NCI-H2227 (cell line): ENCODE measurements around the gene DCAF12L2.
"Not testable (repeated sequence)": the region's sequence is repeated elsewhere in the genome, so short reads cannot be mapped to it uniquely, and the experiment has no call there.

Source experiments
- DNase-seq: peaks from one replicate; lab custom pipeline; 2025; ENCODE audit not compliant: unreplicated experiment; lab: John Stamatoyannopoulos, UW

DCAF12L2 gene

GRCh38 chrX:126165721-126166461 lies at the start of gene DCAF12L2:
Gene DCAF12L2, minus strand, starts transcription at chrX:126166289. Its CDS starts 365 bp downstream, at chrX:126165924.
- peak; percentile 49 for DNase-seq

- DNase-seq: not testable (repeated sequence)
These were observed 24.8 kb upstream of the DCAF12L2 start for GRCh38 chrX:126190888-126191287.

- no peak for DNase-seq
These were observed 11.2 kb upstream of the DCAF12L2 start for GRCh38 chrX:126177133-126177840.

- DNase-seq: no peak
These were observed 4.6 kb upstream of the DCAF12L2 start for GRCh38 chrX:126170720-126171119.

DNA sequence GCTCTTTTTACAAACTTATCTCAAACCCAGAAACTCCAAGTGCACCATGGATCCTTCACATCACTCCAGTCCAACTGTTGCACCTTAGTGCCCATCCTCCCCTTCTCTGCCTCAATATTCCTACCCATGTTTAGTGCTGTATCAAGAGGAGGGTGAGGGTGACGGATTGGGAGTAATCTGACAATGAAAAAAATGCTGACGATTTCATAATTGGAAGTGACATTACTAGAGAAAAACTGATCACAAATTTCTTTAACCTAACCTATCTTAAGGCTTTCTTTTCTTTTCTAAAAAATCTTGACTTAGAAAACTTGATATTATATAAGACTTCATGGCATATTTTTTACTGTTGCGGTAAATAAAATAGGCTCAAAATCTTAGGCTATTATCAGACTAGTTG lies 1.5 kb upstream of the DCAF12L2 start:
- no peak for DNase-seq

DNA sequence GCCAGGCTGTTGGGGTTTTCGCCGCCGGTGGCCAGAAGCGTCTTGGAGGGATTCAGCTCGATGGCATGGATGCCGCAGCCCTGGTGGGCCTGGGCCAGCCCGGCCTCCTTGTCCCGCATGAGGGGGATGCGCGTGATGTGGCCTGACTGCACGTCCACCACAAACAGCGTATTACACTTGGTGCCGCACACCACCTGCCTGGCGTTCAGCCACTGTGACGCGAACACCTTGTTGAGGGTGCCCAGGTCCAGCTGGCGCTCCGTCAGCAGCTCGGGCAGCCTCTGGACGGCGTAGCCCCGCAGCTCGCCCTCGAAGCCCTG lies 728 bp downstream of the DCAF12L2 start:
- DNase-seq: peak; percentile 10

- DNase-seq: no peak
These were observed 1.2 kb downstream of the DCAF12L2 start for GRCh38 chrX:126164689-126165400.

- DNase-seq: no peak
These were observed 1.9 kb downstream of the DCAF12L2 start for GRCh38 chrX:126164226-126164625.

DNA sequence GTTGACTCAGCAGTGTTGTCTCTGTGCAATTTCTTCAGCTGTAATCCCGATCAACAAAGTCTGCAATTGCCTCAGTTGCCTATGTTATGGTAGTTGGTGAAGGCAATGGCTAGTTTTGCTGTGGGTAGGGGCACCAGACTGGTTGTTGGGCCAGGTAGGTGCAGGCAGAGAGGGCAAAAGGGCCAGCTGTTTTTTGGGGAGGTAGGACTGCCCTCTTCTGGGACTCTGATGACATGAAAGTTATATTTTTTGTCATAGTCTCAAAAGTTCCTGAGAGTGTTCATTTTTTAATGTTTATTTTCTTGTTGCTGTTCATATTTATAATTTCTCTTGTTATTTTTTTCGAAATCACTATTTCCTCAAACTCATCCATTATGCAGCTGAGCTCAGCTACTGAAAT lies 25.1 kb downstream of the DCAF12L2 start:
- DNase-seq: no peak

DNA sequence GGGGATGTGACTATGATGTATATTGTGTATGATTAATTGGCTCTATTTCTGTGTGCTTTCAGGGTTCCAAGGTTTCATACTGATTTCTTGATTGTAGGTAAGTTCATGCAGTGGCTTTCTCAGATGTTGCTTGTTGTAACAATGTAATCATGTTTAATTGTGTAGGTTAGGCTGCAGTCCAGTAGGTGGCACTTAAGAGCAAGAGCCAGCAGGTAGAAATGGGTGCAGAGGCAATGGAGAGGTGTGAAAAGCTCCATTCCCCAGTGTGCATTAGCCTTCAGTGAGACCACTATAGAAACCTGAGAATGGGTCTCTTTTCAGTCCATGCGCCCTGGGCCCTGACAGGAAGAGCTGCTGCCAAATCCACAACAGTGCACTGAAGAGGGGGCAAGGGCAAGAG lies 28.2 kb downstream of the DCAF12L2 start:
- DNase-seq: no peak

- no peak for DNase-seq
These were observed 41.4 kb downstream of the DCAF12L2 start for GRCh38 chrX:126124721-126125120.
